Ishikawa (cell line): ENCODE results near the gene DENND4C.

Experiments used
- CEBPB ChIP-seq: IDR thresholded peaks from 2 replicates; pipeline ENCODE4 v1.6.1; 2012
- CREB1 ChIP-seq: IDR thresholded peaks from 2 replicates; pipeline ENCODE4 v1.6.1; 2012; ENCODE audit warnings: low read depth
- EGR1 ChIP-seq: IDR thresholded peaks from 2 replicates; pipeline ENCODE4 v1.6.1; 2012
- EP300 ChIP-seq: IDR thresholded peaks from 2 replicates; pipeline ENCODE4 v1.6.1; 2012; ENCODE audit warnings: borderline replicate concordance
- FOXM1 ChIP-seq: IDR thresholded peaks from 2 replicates; pipeline ENCODE4 v1.6.1; 2012; ENCODE audit warnings: low read depth, borderline replicate concordance
- MAX ChIP-seq: IDR thresholded peaks from 2 replicates; pipeline ENCODE4 v1.6.1; 2012
- NFIC ChIP-seq: IDR thresholded peaks from 2 replicates; pipeline ENCODE4 v1.6.1; 2012
- RAD21 ChIP-seq: IDR thresholded peaks from 2 replicates; pipeline ENCODE4 v1.6.1; 2012; ENCODE audit warnings: low read depth
- TAF1 ChIP-seq: IDR thresholded peaks from 2 replicates; pipeline ENCODE4 v1.6.1; 2012; ENCODE audit warnings: low read depth, mild to moderate bottlenecking
- TCF12 ChIP-seq: IDR thresholded peaks from 2 replicates; pipeline ENCODE4 v1.6.1; 2012; ENCODE audit warnings: low read depth
- TEAD4 ChIP-seq: IDR thresholded peaks from 2 replicates; pipeline ENCODE4 v1.6.1; 2012
- YY1 ChIP-seq: IDR thresholded peaks from 2 replicates; pipeline ENCODE4 v1.6.1; 2012; ENCODE audit warnings: low read depth
- ZBTB7A ChIP-seq: IDR thresholded peaks from 2 replicates; pipeline ENCODE4 v1.6.1; 2012; ENCODE audit warnings: low read depth
- TF ChIP-seq, protein P1 (sequence below): IDR thresholded peaks from 2 replicates; pipeline ENCODE4 v1.6.1; 2012
- TF ChIP-seq, protein P2 (sequence below): IDR thresholded peaks from 2 replicates; pipeline ENCODE4 v1.6.1; 2012; ENCODE audit warnings: low read depth, mild to moderate bottlenecking

The DENND4C gene

GRCh38 chr9:19230355-19231125 is at the start of gene DENND4C:
Gene DENND4C (plus strand): TSS chr9:19230693. CDS start chr9:19276175, 45,482 bp downstream.
- TF ChIP-seq TAF1 (peak; percentile 59; the same call in 1 of the 2 replicates), EGR1 (peak; percentile 79), YY1 (peak; percentile 76), MAX (peak; percentile 37; the same call in 1 of the 2 replicates)
- TF ChIP-seq, protein P1, sequence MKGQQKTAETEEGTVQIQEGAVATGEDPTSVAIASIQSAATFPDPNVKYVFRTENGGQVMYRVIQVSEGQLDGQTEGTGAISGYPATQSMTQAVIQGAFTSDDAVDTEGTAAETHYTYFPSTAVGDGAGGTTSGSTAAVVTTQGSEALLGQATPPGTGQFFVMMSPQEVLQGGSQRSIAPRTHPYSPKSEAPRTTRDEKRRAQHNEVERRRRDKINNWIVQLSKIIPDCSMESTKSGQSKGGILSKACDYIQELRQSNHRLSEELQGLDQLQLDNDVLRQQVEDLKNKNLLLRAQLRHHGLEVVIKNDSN, result no peak

DNA sequence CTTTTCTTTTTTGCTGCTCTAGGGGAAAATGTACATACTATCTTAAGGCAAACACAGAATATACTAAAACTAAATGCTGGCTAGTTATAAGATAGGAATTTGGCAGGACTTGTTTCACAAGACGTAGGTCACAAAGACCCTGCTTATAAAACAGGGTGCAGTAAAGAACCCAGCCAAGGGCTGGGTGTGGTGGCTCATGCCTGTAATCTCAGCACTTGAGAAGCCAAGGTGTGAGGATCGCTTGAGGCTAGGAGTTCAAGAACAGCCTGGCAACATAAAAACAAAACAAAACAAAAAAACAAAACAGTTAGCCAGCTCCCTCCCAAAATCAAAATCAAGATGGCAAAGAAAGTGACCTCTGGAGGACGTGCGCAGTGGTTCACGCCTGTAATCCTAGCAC is 49.5 kb upstream of the DENND4C start:
- TF ChIP-seq, protein P2, sequence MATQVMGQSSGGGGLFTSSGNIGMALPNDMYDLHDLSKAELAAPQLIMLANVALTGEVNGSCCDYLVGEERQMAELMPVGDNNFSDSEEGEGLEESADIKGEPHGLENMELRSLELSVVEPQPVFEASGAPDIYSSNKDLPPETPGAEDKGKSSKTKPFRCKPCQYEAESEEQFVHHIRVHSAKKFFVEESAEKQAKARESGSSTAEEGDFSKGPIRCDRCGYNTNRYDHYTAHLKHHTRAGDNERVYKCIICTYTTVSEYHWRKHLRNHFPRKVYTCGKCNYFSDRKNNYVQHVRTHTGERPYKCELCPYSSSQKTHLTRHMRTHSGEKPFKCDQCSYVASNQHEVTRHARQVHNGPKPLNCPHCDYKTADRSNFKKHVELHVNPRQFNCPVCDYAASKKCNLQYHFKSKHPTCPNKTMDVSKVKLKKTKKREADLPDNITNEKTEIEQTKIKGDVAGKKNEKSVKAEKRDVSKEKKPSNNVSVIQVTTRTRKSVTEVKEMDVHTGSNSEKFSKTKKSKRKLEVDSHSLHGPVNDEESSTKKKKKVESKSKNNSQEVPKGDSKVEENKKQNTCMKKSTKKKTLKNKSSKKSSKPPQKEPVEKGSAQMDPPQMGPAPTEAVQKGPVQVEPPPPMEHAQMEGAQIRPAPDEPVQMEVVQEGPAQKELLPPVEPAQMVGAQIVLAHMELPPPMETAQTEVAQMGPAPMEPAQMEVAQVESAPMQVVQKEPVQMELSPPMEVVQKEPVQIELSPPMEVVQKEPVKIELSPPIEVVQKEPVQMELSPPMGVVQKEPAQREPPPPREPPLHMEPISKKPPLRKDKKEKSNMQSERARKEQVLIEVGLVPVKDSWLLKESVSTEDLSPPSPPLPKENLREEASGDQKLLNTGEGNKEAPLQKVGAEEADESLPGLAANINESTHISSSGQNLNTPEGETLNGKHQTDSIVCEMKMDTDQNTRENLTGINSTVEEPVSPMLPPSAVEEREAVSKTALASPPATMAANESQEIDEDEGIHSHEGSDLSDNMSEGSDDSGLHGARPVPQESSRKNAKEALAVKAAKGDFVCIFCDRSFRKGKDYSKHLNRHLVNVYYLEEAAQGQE, result no peak
- TF ChIP-seq YY1, result no peak

- no peak for TF ChIP-seq EP300
- TF ChIP-seq EGR1, result no peak
- TF ChIP-seq RAD21, result no peak
- no peak for TF ChIP-seq MAX
- TF ChIP-seq FOXM1, result no peak
These were observed 48.9 kb upstream of the DENND4C start for GRCh38 chr9:19181561-19181960.

- no peak for TF ChIP-seq TEAD4
- TF ChIP-seq ZBTB7A, result no peak
- no peak for TF ChIP-seq CEBPB
- TF ChIP-seq MAX, result no peak
- TF ChIP-seq EGR1, result no peak
These were observed 46.2 kb upstream of the DENND4C start for GRCh38 chr9:19184144-19184917.

DNA sequence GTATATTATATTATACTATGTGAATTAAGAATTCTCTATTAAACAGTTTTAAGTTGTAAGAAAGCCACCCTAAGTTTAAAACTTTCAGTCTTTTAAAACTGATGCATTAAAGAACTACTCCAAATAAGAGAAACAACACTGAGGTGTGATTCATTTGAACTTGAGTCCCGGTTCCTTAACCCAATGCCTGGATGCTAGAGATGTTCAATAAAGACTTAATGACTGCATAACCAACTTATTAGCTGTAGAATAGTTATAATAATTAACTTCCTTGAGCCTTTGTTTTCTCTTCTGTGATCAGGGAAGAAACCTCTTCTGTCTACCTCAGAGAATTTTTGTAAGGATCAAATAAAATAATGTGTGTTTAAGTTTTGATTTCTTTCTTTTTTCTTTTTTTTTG is 45.3 kb upstream of the DENND4C start:
- TF ChIP-seq, protein P1, result no peak
- TF ChIP-seq MAX (no peak), CEBPB (no peak), NFIC (no peak)

DNA sequence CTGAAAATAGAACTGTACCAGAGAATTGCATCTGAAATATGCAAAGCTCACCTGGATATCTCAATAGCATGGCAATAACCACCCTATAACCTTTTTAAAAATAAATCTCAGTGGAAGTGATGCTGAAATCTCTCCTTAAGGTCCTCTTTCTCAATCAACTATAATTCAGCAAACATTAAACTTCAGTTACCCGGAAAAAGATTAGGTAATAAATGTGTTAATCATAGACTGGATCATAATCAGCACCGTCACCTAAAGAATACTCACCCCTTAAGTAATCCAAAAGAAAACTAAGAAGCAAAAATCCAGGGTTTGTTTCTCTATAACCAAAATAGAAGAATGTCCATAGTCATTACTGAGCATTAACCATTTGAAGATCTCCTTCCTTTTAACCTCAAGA is 44.3 kb upstream of the DENND4C start:
- TF ChIP-seq YY1, result no peak
- no peak for TF ChIP-seq ZBTB7A
- TF ChIP-seq MAX, result no peak
- TF ChIP-seq CEBPB, result no peak
- no peak for TF ChIP-seq NFIC
- TF ChIP-seq RAD21, result no peak
- no peak for TF ChIP-seq TAF1
- TF ChIP-seq TEAD4, result no peak
- no peak for TF ChIP-seq CREB1
- TF ChIP-seq, protein P1, result no peak
- TF ChIP-seq, protein P2, result no peak
- no peak for TF ChIP-seq EP300
- no peak for TF ChIP-seq FOXM1
- TF ChIP-seq TCF12, result no peak
